ENCODE data around the gene CEP104.
A peak's percentile ranks its signal among the peaks of the same experiment; 100 is the strongest.

Gene CEP104

GRCh38 chr1:3774946-3775489, 82.0 kb downstream of the CEP104 start:
- no peak for DNase-seq (ENCODE audit: low read depth)
- H3K4me3 ChIP-seq (ENCODE audit: control insufficient read depth, low read depth, low read length) = no peak overlapping the region
- no peak for TF ChIP-seq CTCF (IDR thresholded peaks at IDR 0.05; ENCODE audit: control insufficient read depth, insufficient read depth, low read depth, low read length, missing control alignments)

- no peak for DNase-seq (ENCODE audit: low read depth)
- TF ChIP-seq CTCF (IDR thresholded peaks at IDR 0.05; ENCODE audit: control insufficient read depth, insufficient read depth, low read depth, low read length, missing control alignments) = no peak
- no peak overlapping the region for H3K4me3 ChIP-seq (ENCODE audit: control insufficient read depth, low read depth, low read length)
Observed at GRCh38 chr1:3774276-3774945, 82.6 kb downstream of the CEP104 start.

GRCh38 chr1:3773572-3774275, 83.3 kb downstream of the CEP104 start:
- H3K4me3 ChIP-seq (ENCODE audit: control insufficient read depth, low read depth, low read length) = no peak overlapping the region
- TF ChIP-seq CTCF (IDR thresholded peaks at IDR 0.05; ENCODE audit: control insufficient read depth, insufficient read depth, low read depth, low read length, missing control alignments) = no peak
- no peak for DNase-seq (ENCODE audit: low read depth)

- peak within 1 kb of the TSS; percentile 38 for H3K4me3 ChIP-seq (ENCODE audit: control insufficient read depth, low read depth, low read length)
- no peak for TF ChIP-seq CTCF (IDR thresholded peaks at IDR 0.05; ENCODE audit: control insufficient read depth, insufficient read depth, low read depth, low read length, missing control alignments)
- DNase-seq (ENCODE audit: low read depth) = no peak
Observed at GRCh38 chr1:3772715-3773571, 84.1 kb downstream of the CEP104 start, which contains the start of gene SMIM1. SMIM1 (plus strand) TSS chr1:3772749; CDS start chr1:3775374, 2,625 bp downstream.

- H3K4me3 ChIP-seq (ENCODE audit: control insufficient read depth, low read depth, low read length) = peak overlapping the region; percentile 38
- no peak for DNase-seq (ENCODE audit: low read depth)
- no peak for TF ChIP-seq CTCF (IDR thresholded peaks at IDR 0.05; ENCODE audit: control insufficient read depth, insufficient read depth, low read depth, low read length, missing control alignments)
Observed at GRCh38 chr1:3772027-3772714, 84.8 kb downstream of the CEP104 start.
